Measurements from ENCODE around the gene ACACA. TPM values are rescaled to one million over a fixed set of nuclear protein-coding genes. Genes with fewer than 3 reads are reported as not detected.

ACACA gene
- total and polyA plus RNA-seq, 9 of the 15 experiments (the other 6 are each of a cell fraction or from before 2014, with no cell fraction given) = 35.9 to 135 (median 88.4) TPM

GRCh38 chr17:37047631-37048104, 359.0 kb downstream of the ACACA start (continued):
- no peak for TF ChIP-seq KLF1 (tag; IDR thresholded peaks at IDR 0.05)
- peak; percentile 78 for TF ChIP-seq DEAF1 (CRISPR knock-in tag; IDR thresholded peaks at IDR 0.05)
- 0 out of 4 replicates have a peak, but pooled peaks of 1 of the 2 experiments have one; percentile 27 for TF ChIP-seq HDAC1 (IDR thresholded peaks at IDR 0.05)
- TF ChIP-seq, protein P1, sequence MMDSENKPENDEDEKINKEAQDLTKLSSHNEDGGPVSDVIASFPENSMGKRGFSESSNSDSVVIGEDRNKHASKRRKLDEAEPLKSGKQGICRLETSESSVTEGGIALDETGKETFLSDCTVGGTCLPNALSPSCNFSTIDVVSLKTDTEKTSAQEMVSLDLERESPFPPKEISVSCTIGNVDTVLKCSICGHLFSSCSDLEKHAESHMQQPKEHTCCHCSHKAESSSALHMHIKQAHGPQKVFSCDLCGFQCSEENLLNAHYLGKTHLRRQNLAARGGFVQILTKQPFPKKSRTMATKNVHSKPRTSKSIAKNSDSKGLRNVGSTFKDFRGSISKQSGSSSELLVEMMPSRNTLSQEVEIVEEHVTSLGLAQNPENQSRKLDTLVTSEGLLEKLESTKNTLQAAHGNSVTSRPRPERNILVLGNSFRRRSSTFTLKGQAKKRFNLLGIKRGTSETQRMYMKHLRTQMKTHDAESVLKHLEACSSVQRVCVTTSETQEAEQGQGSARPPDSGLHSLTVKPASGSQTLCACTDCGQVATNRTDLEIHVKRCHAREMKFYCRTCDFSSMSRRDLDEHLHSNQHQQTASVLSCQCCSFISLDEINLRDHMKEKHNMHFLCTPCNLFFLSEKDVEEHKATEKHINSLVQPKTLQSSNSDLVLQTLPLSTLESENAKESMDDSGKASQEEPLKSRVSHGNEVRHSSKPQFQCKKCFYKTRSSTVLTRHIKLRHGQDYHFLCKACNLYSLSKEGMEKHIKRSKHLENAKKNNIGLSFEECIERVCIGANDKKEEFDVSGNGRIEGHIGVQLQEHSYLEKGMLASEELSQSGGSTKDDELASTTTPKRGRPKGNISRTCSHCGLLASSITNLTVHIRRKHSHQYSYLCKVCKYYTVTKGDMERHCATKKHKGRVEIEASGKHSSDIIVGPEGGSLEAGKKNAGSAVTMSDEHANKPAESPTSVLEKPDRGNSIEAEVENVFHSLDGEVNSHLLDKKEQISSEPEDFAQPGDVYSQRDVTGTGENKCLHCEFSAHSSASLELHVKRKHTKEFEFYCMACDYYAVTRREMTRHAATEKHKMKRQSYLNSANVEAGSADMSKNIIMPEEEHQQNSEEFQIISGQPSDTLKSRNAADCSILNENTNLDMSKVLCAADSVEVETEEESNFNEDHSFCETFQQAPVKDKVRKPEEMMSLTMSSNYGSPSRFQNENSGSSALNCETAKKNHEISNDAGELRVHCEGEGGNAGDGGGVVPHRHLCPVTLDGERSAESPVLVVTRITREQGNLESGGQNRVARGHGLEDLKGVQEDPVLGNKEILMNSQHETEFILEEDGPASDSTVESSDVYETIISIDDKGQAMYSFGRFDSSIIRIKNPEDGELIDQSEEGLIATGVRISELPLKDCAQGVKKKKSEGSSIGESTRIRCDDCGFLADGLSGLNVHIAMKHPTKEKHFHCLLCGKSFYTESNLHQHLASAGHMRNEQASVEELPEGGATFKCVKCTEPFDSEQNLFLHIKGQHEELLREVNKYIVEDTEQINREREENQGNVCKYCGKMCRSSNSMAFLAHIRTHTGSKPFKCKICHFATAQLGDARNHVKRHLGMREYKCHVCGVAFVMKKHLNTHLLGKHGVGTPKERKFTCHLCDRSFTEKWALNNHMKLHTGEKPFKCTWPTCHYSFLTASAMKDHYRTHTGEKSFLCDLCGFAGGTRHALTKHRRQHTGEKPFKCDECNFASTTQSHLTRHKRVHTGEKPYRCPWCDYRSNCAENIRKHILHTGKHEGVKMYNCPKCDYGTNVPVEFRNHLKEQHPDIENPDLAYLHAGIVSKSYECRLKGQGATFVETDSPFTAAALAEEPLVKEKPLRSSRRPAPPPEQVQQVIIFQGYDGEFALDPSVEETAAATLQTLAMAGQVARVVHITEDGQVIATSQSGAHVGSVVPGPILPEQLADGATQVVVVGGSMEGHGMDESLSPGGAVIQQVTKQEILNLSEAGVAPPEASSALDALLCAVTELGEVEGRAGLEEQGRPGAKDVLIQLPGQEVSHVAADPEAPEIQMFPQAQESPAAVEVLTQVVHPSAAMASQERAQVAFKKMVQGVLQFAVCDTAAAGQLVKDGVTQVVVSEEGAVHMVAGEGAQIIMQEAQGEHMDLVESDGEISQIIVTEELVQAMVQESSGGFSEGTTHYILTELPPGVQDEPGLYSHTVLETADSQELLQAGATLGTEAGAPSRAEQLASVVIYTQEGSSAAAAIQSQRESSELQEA (IDR thresholded peaks at IDR 0.05; ENCODE audit: low read depth) = no peak
- no peak for TF ChIP-seq CBX3 (IDR thresholded peaks at IDR 0.05; ENCODE audit: borderline replicate concordance in 1 of 2, low read length in 2 of 2)
- TF ChIP-seq BRD4 (IDR thresholded peaks at IDR 0.05) = no peak
- no peak for TF ChIP-seq ZNF584 (CRISPR knock-in tag; IDR thresholded peaks at IDR 0.05; ENCODE audit: low read depth)
- TF ChIP-seq FOXJ3 (CRISPR knock-in tag; IDR thresholded peaks at IDR 0.05) = no peak
- TF ChIP-seq, protein P2, sequence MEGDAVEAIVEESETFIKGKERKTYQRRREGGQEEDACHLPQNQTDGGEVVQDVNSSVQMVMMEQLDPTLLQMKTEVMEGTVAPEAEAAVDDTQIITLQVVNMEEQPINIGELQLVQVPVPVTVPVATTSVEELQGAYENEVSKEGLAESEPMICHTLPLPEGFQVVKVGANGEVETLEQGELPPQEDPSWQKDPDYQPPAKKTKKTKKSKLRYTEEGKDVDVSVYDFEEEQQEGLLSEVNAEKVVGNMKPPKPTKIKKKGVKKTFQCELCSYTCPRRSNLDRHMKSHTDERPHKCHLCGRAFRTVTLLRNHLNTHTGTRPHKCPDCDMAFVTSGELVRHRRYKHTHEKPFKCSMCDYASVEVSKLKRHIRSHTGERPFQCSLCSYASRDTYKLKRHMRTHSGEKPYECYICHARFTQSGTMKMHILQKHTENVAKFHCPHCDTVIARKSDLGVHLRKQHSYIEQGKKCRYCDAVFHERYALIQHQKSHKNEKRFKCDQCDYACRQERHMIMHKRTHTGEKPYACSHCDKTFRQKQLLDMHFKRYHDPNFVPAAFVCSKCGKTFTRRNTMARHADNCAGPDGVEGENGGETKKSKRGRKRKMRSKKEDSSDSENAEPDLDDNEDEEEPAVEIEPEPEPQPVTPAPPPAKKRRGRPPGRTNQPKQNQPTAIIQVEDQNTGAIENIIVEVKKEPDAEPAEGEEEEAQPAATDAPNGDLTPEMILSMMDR (IDR thresholded peaks at IDR 0.05 in 2 of 3, conservative IDR thresholded peaks at IDR 0.05 in 1 of 3; ENCODE audit: insufficient read depth in 2 of 3, low read depth in 1 of 3, low read length in 3 of 3) = peak; percentile 85 to 93 (median 91)
- 0 out of 2 replicates have a peak, but pooled peaks have one; percentile 41 for TF ChIP-seq SMARCA4 (IDR thresholded peaks at IDR 0.05)
- no peak for TF ChIP-seq POLR3A (IDR thresholded peaks at IDR 0.05; ENCODE audit: borderline replicate concordance, extremely low read depth, insufficient read depth, insufficient read length)
- TF ChIP-seq DPF2 (IDR thresholded peaks at IDR 0.05) = no peak
- TF ChIP-seq POLR2H (tag; IDR thresholded peaks at IDR 0.05; ENCODE audit: low read depth) = no peak
- peak in 1 of 2 experiments; percentile 87; a peak in 2 of 4 replicates for TF ChIP-seq MLLT1 (IDR thresholded peaks at IDR 0.05)
- TF ChIP-seq L3MBTL2 (IDR thresholded peaks at IDR 0.05) = 0 out of 2 replicates have a peak, but pooled peaks have one; percentile 29
- TF ChIP-seq CXXC5 (CRISPR knock-in tag; IDR thresholded peaks at IDR 0.05) = peak; percentile 64

Measured in K562 (cell line).